ENCODE results near the gene TMSB4X. TPM values are rescaled to one million over a fixed set of nuclear protein-coding genes. Genes with fewer than 3 reads are reported as not detected.

The TMSB4X gene
- total and polyA plus RNA-seq, 9 donors = 1,993 to 5,006 (median 2,317) TPM

- Histone ChIP-seq H3K4me3 (no peak overlapping the region), H3K4me1 (ENCODE audit: insufficient read depth) (peaks cover 7% of the 10 kb centered on the region), H3K36me3 (no peaks in the 10 kb centered on the region), H3K27ac (no peak overlapping the region), H3K9me3 (no peaks in the 10 kb centered on the region), H3K27me3 (no peaks in the 10 kb centered on the region)
- TF ChIP-seq EP300 (IDR thresholded peaks at IDR 0.05) = no peak
- no peak for DNase-seq
- 49 to 58% (median 54%) methylated on average over 4 of the region's 4 CpGs for WGBS, 3 donors
- intact Hi-C loops (cut with DNase I) = loop anchor here in 1 of 4 donors (5.0 kb wide), 1 partner anchor 541 kb away; no protein-coding TSS in a partner anchor
Measured at GRCh38 chrX:12946406-12946805, 28.5 kb upstream of the TMSB4X start.

- H3K27ac ChIP-seq = no peak overlapping the region
- intact Hi-C loops (cut with DNase I) = loop anchor here in 1 of 4 donors (5.0 kb wide), 1 partner anchor 540 kb away; no protein-coding TSS in a partner anchor
- H3K4me1 ChIP-seq (ENCODE audit: insufficient read depth) = peaks cover 7% of the 10 kb centered on the region
- TF ChIP-seq EP300 (IDR thresholded peaks at IDR 0.05) (no peak), POLR2A (IDR thresholded peaks at IDR 0.05) (no peak)
- TF ChIP-seq, protein P1, sequence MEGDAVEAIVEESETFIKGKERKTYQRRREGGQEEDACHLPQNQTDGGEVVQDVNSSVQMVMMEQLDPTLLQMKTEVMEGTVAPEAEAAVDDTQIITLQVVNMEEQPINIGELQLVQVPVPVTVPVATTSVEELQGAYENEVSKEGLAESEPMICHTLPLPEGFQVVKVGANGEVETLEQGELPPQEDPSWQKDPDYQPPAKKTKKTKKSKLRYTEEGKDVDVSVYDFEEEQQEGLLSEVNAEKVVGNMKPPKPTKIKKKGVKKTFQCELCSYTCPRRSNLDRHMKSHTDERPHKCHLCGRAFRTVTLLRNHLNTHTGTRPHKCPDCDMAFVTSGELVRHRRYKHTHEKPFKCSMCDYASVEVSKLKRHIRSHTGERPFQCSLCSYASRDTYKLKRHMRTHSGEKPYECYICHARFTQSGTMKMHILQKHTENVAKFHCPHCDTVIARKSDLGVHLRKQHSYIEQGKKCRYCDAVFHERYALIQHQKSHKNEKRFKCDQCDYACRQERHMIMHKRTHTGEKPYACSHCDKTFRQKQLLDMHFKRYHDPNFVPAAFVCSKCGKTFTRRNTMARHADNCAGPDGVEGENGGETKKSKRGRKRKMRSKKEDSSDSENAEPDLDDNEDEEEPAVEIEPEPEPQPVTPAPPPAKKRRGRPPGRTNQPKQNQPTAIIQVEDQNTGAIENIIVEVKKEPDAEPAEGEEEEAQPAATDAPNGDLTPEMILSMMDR (IDR thresholded peaks at IDR 0.05) = peak in 2 of 3 donors; percentile 67 to 77
- 27 to 35% (median 29%) methylated on average over 5 of the region's 5 CpGs for WGBS, 3 donors
- peak; percentile 52 to 75 (median 60) for DNase-seq
- no peaks in the 10 kb centered on the region for H3K36me3 ChIP-seq
- no peaks in the 10 kb centered on the region for H3K27me3 ChIP-seq
- H3K9me3 ChIP-seq = no peaks in the 10 kb centered on the region
- H3K4me3 ChIP-seq = no peak overlapping the region
Measured at GRCh38 chrX:12946838-12947544, 27.9 kb upstream of the TMSB4X start.

DNA sequence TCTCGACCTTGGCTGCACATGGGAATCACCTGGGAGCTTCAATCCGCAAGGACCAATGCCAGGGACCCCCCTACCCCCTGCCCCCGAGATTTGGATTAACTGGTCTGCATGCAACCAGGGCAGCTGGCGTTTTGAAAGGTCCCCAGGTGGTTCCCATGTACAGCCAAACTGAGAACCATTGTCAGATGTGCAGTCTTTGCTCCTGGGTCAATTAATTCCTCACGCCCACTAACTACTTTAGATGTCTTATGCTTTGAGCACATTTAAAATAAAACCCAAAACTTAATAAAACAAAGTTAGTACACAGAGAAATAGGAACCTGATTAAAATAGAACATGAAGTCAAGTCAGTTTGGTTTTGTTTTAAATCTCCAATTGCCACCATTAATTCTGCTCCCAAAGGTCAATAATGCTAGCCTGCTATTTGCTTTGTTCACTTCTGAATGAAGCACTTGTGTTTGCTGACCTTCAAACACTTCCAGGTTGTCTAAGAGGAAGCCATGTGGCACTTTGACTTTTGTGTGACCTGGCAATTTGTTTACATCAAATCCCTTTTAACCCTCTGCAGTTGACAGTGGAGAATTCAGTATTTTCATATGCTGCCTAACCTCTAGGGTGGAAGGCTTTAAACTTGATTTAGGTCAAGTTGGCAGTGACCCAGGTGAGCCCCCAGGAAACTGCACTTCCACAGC, 27.2 kb upstream of the TMSB4X start:
- TF ChIP-seq EP300 (IDR thresholded peaks at IDR 0.05) (no peak), POLR2A (IDR thresholded peaks at IDR 0.05) (no peak)
- TF ChIP-seq, protein P1 (IDR thresholded peaks at IDR 0.05) = no peak
- Histone ChIP-seq H3K27ac (no peak overlapping the region), H3K9me3 (no peaks in the 10 kb centered on the region), H3K27me3 (no peaks in the 10 kb centered on the region), H3K4me3 (no peak overlapping the region), H3K36me3 (no peaks in the 10 kb centered on the region), H3K4me1 (ENCODE audit: insufficient read depth) (peaks cover 7% of the 10 kb centered on the region)
- no peak for DNase-seq
- intact Hi-C loops (cut with DNase I) = loop anchor here in 1 of 4 donors (5.0 kb wide), 1 partner anchor 540 kb away; no protein-coding TSS in a partner anchor
- 57 to 73% (median 60%) methylated on average over 5 of the region's 5 CpGs for WGBS, 3 donors

DNA sequence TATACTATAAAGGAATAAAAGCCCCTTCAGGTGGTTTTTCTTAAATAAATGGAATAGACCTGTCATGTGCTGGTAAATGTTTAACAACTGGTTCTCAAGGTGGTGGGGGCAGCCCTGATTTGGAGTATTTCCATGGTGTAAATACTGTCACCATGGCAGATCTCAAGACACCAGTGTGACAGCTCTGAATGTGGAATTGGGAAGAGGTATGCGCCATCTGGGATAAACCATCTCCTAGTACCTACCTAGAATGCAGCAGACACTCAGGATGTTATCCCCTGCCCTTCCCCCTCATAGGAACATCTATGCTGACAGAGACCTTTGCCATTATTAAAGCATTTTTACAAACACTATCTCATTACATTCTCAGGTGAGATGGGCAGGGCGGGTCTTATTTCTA, 26.4 kb upstream of the TMSB4X start:
- no peaks in the 10 kb centered on the region for H3K36me3 ChIP-seq
- H3K4me3 ChIP-seq = no peak overlapping the region
- no peak overlapping the region for H3K27ac ChIP-seq
- H3K4me1 ChIP-seq (ENCODE audit: insufficient read depth) = peaks cover 7% of the 10 kb centered on the region
- no peaks in the 10 kb centered on the region for H3K27me3 ChIP-seq
- whole genome bisulfite sequencing, 3 donors = 84 to 90% (median 89%) methylated on average over 2 of the region's 2 CpGs
- TF ChIP-seq, protein P1 (IDR thresholded peaks at IDR 0.05) = no peak
- TF ChIP-seq POLR2A (IDR thresholded peaks at IDR 0.05) = no peak
- no peak for TF ChIP-seq EP300 (IDR thresholded peaks at IDR 0.05)
- no peak for DNase-seq
- intact Hi-C loops (cut with DNase I) = loop anchor here in 1 of 4 donors (5.0 kb wide), 1 partner anchor 539 kb away; no protein-coding TSS in a partner anchor
- H3K9me3 ChIP-seq = no peaks in the 10 kb centered on the region

All from ovary (tissue), 9 donors.